HL-60 (cell line): Measurements from ENCODE around the gene CAMTA1.

Experiments used
- CTCF ChIP-seq: IDR thresholded peaks from one replicate; pipeline ENCODE4 v1.5.1; 2011; ENCODE audit warnings: low read length, control low read depth, inconsistent platforms; ENCODE audit not compliant: insufficient read depth
- GABPA ChIP-seq: IDR thresholded peaks from 2 replicates; pipeline ENCODE4 v1.6.1; 2012; ENCODE audit warnings: low read depth
- POLR2AphosphoS5 ChIP-seq: IDR thresholded peaks from 2 replicates; pipeline ENCODE4 v1.6.1; 2012; ENCODE audit warnings: low read depth
- SPI1 ChIP-seq: IDR thresholded peaks from 2 replicates; pipeline ENCODE4 v1.6.1; 2012; ENCODE audit warnings: low read depth, mild to moderate bottlenecking, borderline replicate concordance

- no peak for TF ChIP-seq CTCF
- no peak for TF ChIP-seq POLR2AphosphoS5
- TF ChIP-seq SPI1: no peak
- no peak for TF ChIP-seq GABPA
These were observed 667.8 kb downstream of the CAMTA1 start for GRCh38 chr1:7453038-7453437.
